22Rv1 (cell line): ENCODE results near the gene TRHDE.

Experiments
- H3K27ac ChIP-seq: fragments of 450-650 bp; 2 replicates; pipeline ENCODE4 v1.5.1; 2017
- CTCF ChIP-seq: fragments of 450-650 bp; IDR thresholded peaks from 2 replicates; pipeline ENCODE4 v1.5.1; 2017; ENCODE audit warnings: mild to moderate bottlenecking
- ZFX ChIP-seq: fragments of 450-650 bp; IDR thresholded peaks from 2 replicates; pipeline ENCODE4 v1.6.1; 2017; ENCODE audit warnings: antibody characterized with exemption, borderline replicate concordance

The TRHDE gene

GRCh38 chr12:72293701-72294100 lies 21.5 kb downstream of the TRHDE start:
- TF ChIP-seq CTCF (no peak), ZFX (no peak)
- no peak overlapping the region for H3K27ac ChIP-seq

GRCh38 chr12:72295101-72295500 lies 22.9 kb downstream of the TRHDE start:
- no peak for TF ChIP-seq ZFX
- no peak overlapping the region for H3K27ac ChIP-seq

- TF ChIP-seq CTCF (no peak), ZFX (no peak)
- no peak overlapping the region for H3K27ac ChIP-seq
Observed at GRCh38 chr12:72295744-72296143, 23.6 kb downstream of the TRHDE start.

DNA sequence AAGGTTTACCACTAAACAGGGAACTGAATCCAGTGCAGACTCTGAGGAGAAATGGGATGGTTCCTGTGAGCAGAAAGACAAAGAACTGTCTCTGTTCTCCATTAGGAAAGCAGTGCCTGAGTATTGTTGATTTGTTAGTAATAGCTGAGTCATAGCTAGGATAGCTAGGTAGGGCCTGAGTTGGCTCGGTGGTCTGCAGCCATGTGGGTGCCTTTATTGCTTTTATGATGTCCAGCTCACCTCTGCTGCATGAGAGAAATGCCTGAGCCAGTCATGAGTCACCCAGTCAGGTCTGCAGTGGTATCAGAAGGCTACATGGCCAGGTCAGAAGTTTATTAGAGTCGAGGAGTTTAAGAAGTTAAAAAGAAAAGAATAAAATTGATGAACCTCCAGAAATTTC lies 24.2 kb downstream of the TRHDE start:
- no peak for TF ChIP-seq ZFX
- TF ChIP-seq CTCF, result no peak
- H3K27ac ChIP-seq, result no peak overlapping the region

DNA sequence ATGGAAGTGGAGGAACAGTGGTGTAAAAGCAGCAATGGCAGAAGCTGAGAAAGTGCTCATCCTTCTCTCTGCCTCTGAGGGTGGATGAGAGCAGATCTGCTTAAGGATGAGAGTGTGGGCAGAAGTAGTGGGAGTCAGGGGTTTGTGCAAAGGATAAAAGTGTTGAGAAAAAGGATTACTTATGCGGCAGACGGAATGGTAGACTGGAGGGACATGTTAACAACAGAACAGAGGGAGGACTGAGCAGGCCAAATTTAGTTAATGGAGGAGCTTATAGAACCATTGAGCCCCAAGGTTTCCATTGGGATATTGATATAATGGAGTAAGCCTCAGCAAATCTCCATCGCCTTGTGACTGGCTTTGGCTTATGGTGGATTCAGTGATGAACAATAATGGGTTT lies 25.5 kb downstream of the TRHDE start:
- no peak for TF ChIP-seq ZFX
- TF ChIP-seq CTCF, result no peak
- no peak overlapping the region for H3K27ac ChIP-seq

GRCh38 chr12:72300728-72301127 lies 28.6 kb downstream of the TRHDE start:
- TF ChIP-seq ZFX (no peak), CTCF (no peak)
- no peak overlapping the region for H3K27ac ChIP-seq

GRCh38 chr12:72304751-72305150 lies 32.6 kb downstream of the TRHDE start:
- no peak overlapping the region for H3K27ac ChIP-seq
- no peak for TF ChIP-seq ZFX
- no peak for TF ChIP-seq CTCF

- no peak overlapping the region for H3K27ac ChIP-seq
- no peak for TF ChIP-seq CTCF
- no peak for TF ChIP-seq ZFX
Observed at GRCh38 chr12:72307229-72307628, 35.1 kb downstream of the TRHDE start.
